Psoas muscle (tissue), 8 donors: ENCODE data around the gene PPP1R16B. TPM values are rescaled to one million over a fixed set of nuclear protein-coding genes. Genes with fewer than 3 reads are reported as not detected.

ENCODE experiments used
- ATAC-seq, 4 donors: fragments of 200-7000 bp; cut with Tn5 transposase; one replicate each; pipeline ENCODE4 v1.9.1; 2020; ENCODE audit warnings: moderate library complexity in 3 of 4, mild to moderate bottlenecking in 2 of 4
- DNase-seq, 2 donors: peaks; one replicate each; pipeline ENCODE4 v3.0.0-alpha.2; 2020
- H3K27ac ChIP-seq: fragments of 200-600 bp; one replicate; pipeline ENCODE4 v1.8.0; 2022
- H3K27me3 ChIP-seq, 3 donors: fragments of 200-600 bp in 1 of 3; one replicate each; pipeline versions ENCODE4 v1.6.1 to v1.8.0; 2013 to 2022; ENCODE audit warnings: low read length in 2 of 3, mild to moderate bottlenecking in 2 of 3, moderate library complexity in 1 of 3; ENCODE audit not compliant: insufficient read depth in 3 of 3
- H3K36me3 ChIP-seq, 2 donors: fragments of 200-600 bp in 1 of 2; one replicate each; pipeline versions ENCODE4 v1.6.1 to v1.8.0; 2013 to 2022; ENCODE audit warnings: low read depth in 1 of 2, mild to moderate bottlenecking in 1 of 2, moderate library complexity in 1 of 2; ENCODE audit not compliant: insufficient read depth in 1 of 2
- H3K4me1 ChIP-seq: fragments of 200-600 bp; one replicate; pipeline ENCODE4 v1.8.0; 2022
- H3K4me3 ChIP-seq: fragments of 200-600 bp; one replicate; pipeline ENCODE4 v1.8.0; 2022; ENCODE audit warnings: mild to moderate bottlenecking
- H3K9me3 ChIP-seq: fragments of 200-600 bp; one replicate; pipeline ENCODE4 v1.8.0; 2022
- CTCF ChIP-seq: fragments of 200-600 bp; IDR thresholded peaks from one replicate; pipeline ENCODE4 v1.8.0; 2022; ENCODE audit warnings: antibody characterized with exemption
- WGBS, 3 donors: extraction: QIAGEN DNeasy Blood & Tissue Kit; methylation state at CpG; one replicate each; pipeline versions ENCODE4 v1.1.6 to v1.1.7; 2013; 5-methylcytosine and 5-hydroxymethylcytosine counted together
- intact Hi-C, 2 donors: fragments of 100-400 bp; cut with DNase I; formaldehyde crosslinking; loops; one replicate each; pipeline versions ENCODE4 v1.11.0 to v1.14.2; 2022
- polyA plus RNA-seq, 3 donors: library from polyadenylated mRNA; stranded (reverse); fragments of 200-250 nt; gene quantifications; one replicate each; pipeline ENCODE4 v1.2.3, GENCODE V29; 2013
- total RNA-seq, 4 donors: library from RNA; stranded (reverse); fragmentation: NEBNext Ultra II Directional in 2 of 4; extraction: Animal tissue kit (Norgen Biotek cat#: 25700) in 2 of 4; gene quantifications; one replicate each; pipeline versions ENCODE4 v1.2.1 to v1.2.4, GENCODE V29; 2021 to 2023
- donor health status: healthy with polysubstance abuse.
- donor health status: DM: no; HTN: no; CAD: no; lungs with moderate emphysema.
- donor health status: Bipolar disorder and iron deficiency.
- donor health status: healthy.
- donor health status: DM: yes; HTN: yes; CAD: no.
- donor health status: DM: no; HTN: no; CAD: no.
- donor health status: DM: no; HTN: no; CAD: no.
- donor health status: DM: yes; HTN: yes; CAD: no.

Gene PPP1R16B
- total and polyA plus RNA-seq, 7 donors: 1.6 to 5.2 (median 4.1) TPM

GRCh38 chr20:38871560-38871953 lies 66.1 kb downstream of the PPP1R16B start:
- Histone ChIP-seq H3K27ac (no peak overlapping the region), H3K9me3 (no peaks in the 10 kb centered on the region), H3K4me3 (no peak overlapping the region), H3K36me3 (no peaks in the 10 kb centered on the region), H3K4me1 (no peaks in the 10 kb centered on the region), H3K27me3 (peaks cover 0 to 19% (median 4%) of the 10 kb centered on the region in 3 donors)
- WGBS, 3 donors: 40 to 48% (median 41%) methylated on average over 3 of the region's 3 CpGs
- ATAC-seq (no peak), DNase-seq (no peak)
- no peak for TF ChIP-seq CTCF
- intact Hi-C loops: no loop called here

GRCh38 chr20:38872036-38872435 lies 66.5 kb downstream of the PPP1R16B start:
- TF ChIP-seq CTCF: no peak
- no peak for DNase-seq
- 59 to 71% (median 70%) methylated on average over 7 of the region's 7 CpGs for WGBS, 3 donors
- H3K4me3 ChIP-seq: no peak overlapping the region
- H3K9me3 ChIP-seq: no peaks in the 10 kb centered on the region
- H3K27me3 ChIP-seq: peaks cover 0 to 19% (median 4%) of the 10 kb centered on the region in 3 donors
- H3K36me3 ChIP-seq: no peaks in the 10 kb centered on the region
- intact Hi-C loops: no loop called here
- no peak overlapping the region for H3K27ac ChIP-seq
- no peak for ATAC-seq
- H3K4me1 ChIP-seq: no peaks in the 10 kb centered on the region

- Histone ChIP-seq H3K4me1 (no peaks in the 10 kb centered on the region), H3K36me3 (no peaks in the 10 kb centered on the region), H3K9me3 (no peaks in the 10 kb centered on the region), H3K4me3 (no peak overlapping the region), H3K27me3 (peaks cover 0 to 19% (median 4%) of the 10 kb centered on the region in 3 donors), H3K27ac (no peak overlapping the region)
- intact Hi-C loops: no loop called here
- ATAC-seq: no peak
- TF ChIP-seq CTCF: no peak
- no peak for DNase-seq
- WGBS, 3 donors: 70 to 77% (median 71%) methylated on average over 15 of the region's 15 CpGs
Observed at GRCh38 chr20:38872491-38873049, 67.1 kb downstream of the PPP1R16B start.

GRCh38 chr20:38873050-38873581 lies 67.6 kb downstream of the PPP1R16B start:
- no peaks in the 10 kb centered on the region for H3K9me3 ChIP-seq
- no peak overlapping the region for H3K27ac ChIP-seq
- peaks cover 0 to 19% (median 5%) of the 10 kb centered on the region in 3 donors for H3K27me3 ChIP-seq
- no peak overlapping the region for H3K4me3 ChIP-seq
- no peak for TF ChIP-seq CTCF
- intact Hi-C loops: no loop called here
- H3K36me3 ChIP-seq: no peaks in the 10 kb centered on the region
- no peak for ATAC-seq
- DNase-seq: no peak
- 63 to 76% (median 68%) methylated on average over 12 of the region's 12 CpGs for WGBS, 3 donors
- H3K4me1 ChIP-seq: no peaks in the 10 kb centered on the region
